GM18498 (cell line): Measurements from ENCODE around the gene NUP210L.

Experiments used
- ATAC-seq: cut with Tn5 transposase; IDR thresholded peaks from one replicate; pipeline ENCODE4 v1.9.1; 2021; ENCODE audit warnings: mild to moderate bottlenecking, moderate library complexity; ENCODE audit not compliant: unreplicated experiment

NUP210L gene

GRCh38 chr1:154154534-154155191 lies at the start of gene NUP210L:
NUP210L (minus strand) TSS chr1:154155073.
- no peak for ATAC-seq

- no peak for ATAC-seq
Measured at GRCh38 chr1:154199563-154199879, 44.6 kb upstream of the NUP210L start.

GRCh38 chr1:154198756-154199562 lies 44.1 kb upstream of the NUP210L start:
- ATAC-seq: no peak

GRCh38 chr1:154193821-154194220 lies 38.9 kb upstream of the NUP210L start:
- ATAC-seq: no peak

GRCh38 chr1:154192476-154192875 lies 37.6 kb upstream of the NUP210L start:
- ATAC-seq: no peak

GRCh38 chr1:154191990-154192461 lies 37.2 kb upstream of the NUP210L start, which contains the start of gene TPM3:
TPM3 (minus strand) TSS chr1:154192100; CDS start chr1:154192018, 82 bp downstream.
- ATAC-seq: no peak

- ATAC-seq: no peak
Measured at GRCh38 chr1:154190550-154190949, 35.7 kb upstream of the NUP210L start.

GRCh38 chr1:154186852-154187501 lies 32.1 kb upstream of the NUP210L start:
- ATAC-seq: no peak

- no peak for ATAC-seq
Measured at GRCh38 chr1:154186177-154186576, 31.3 kb upstream of the NUP210L start.

GRCh38 chr1:154183046-154183915 lies 28.4 kb upstream of the NUP210L start:
- ATAC-seq: peak; percentile 82

- ATAC-seq: peak; percentile 48
Measured at GRCh38 chr1:154182344-154183045, 27.6 kb upstream of the NUP210L start.

GRCh38 chr1:154181944-154182343 lies 27.1 kb upstream of the NUP210L start:
- no peak for ATAC-seq

GRCh38 chr1:154179946-154180687 lies 25.2 kb upstream of the NUP210L start:
- peak; percentile 34 for ATAC-seq

- no peak for ATAC-seq
Measured at GRCh38 chr1:154178911-154179811, 24.3 kb upstream of the NUP210L start.

GRCh38 chr1:154178013-154178412 lies 23.1 kb upstream of the NUP210L start:
- no peak for ATAC-seq

GRCh38 chr1:154176337-154176736 lies 21.5 kb upstream of the NUP210L start:
- no peak for ATAC-seq

GRCh38 chr1:154174654-154175053 lies 19.8 kb upstream of the NUP210L start:
- ATAC-seq: peak; percentile 68

GRCh38 chr1:154171880-154172279 lies 17.0 kb upstream of the NUP210L start:
- no peak for ATAC-seq
